AG10803 (cell line): ENCODE data around the gene ST6GALNAC3.
"Not testable (repeated sequence)": the region's sequence is repeated elsewhere in the genome, so short reads cannot be mapped to it uniquely, and the experiment has no call there.

Source experiments
- DNase-seq: peaks from one replicate; pipeline ENCODE4 v3.0.0; 2010; ENCODE audit warnings: low read depth
- H3K4me3 ChIP-seq: 2 replicates; pipeline ENCODE4 v1.5.1; 2011; ENCODE audit warnings: mild to moderate bottlenecking, low read length, control low read depth
- CTCF ChIP-seq: conservative IDR thresholded peaks from 2 replicates; pipeline ENCODE4 v1.5.1; 2011; ENCODE audit warnings: mild to moderate bottlenecking, low read length, control low read depth, inconsistent platforms

The ST6GALNAC3 gene

DNA sequence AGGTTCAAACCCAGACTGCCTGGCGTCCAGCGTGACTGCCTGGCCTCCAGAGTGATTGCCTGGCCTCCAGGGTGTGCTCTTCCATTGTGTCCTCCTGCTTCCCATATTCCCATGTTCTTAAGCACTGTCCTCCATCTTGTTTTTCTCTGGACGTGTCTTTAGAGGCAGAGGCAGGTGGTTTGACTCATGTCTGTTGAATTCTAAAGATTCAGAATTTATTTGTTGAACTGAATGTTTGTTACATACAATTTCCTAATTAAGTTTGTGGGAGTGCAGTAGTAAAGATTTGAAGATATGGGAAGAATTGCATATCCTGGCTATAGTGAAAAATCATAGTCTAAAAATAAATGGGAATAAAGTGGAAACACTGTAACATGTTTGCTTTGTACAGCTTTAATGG lies 18.3 kb downstream of the ST6GALNAC3 start:
- no peak overlapping the region for H3K4me3 ChIP-seq
- no peak for DNase-seq
- TF ChIP-seq CTCF: no peak

DNA sequence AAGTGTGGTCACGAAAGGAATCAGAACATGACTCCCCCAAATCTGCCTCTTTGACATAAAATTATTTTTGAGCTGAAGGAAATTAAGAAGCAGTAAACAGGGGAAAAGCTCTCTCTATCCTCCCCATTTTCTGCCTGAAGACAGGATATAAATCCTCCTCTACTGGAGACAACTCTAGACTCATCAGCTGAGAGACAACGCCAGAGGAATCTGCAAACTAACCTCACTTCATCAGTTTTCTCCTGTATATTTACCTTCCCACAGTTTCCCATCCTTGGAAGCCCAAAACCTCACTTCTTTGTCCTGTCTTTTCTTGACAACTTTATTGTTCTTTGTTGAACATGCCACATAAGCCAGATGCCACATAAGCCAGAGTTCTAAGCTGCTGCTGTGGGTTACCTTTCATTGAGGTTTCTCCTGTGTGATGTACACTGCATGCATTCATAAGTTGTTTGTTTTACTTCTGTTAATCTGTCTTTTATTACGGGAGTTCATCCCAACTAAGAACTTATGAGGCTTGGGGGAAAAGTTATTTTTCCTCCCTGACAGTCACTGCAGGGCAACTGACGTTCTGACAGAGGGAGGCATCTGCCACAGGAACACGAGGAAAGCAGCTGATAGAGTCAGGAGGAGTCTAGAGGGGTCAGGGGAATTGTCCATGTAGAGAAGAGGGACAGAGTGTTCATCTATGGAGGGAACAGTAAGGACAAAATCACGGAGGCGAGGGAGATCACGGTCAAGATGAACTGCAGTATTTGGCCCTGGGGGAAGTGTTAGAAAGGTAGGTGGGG lies 19.2 kb downstream of the ST6GALNAC3 start:
- no peak for TF ChIP-seq CTCF
- no peak overlapping the region for H3K4me3 ChIP-seq
- no peak for DNase-seq

- no peak for DNase-seq
- no peak overlapping the region for H3K4me3 ChIP-seq
- TF ChIP-seq CTCF: no peak
Observed at GRCh38 chr1:76095802-76096201, 21.3 kb downstream of the ST6GALNAC3 start.

DNA sequence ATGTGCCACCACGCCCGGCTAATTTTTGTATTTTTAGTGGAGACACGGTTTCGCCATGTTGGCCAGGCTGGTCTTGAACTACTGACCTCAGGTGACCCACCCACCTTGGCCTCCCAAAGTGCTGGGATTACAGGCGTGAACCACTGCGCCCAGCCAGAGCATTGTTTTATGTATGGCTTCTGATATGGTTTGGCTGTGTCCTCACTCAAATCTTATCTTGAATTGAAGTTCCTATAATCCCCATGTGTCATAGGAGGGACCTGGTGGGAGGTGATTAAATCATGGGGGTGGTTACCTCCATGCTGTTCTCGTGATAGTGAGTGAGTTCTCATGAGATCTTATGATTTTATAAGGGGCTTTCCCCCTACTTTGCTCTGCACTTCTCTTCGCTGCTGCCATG lies 22.5 kb downstream of the ST6GALNAC3 start:
- H3K4me3 ChIP-seq, DNase-seq: not testable (repeated sequence)

GRCh38 chr1:76098845-76099244 lies 24.3 kb downstream of the ST6GALNAC3 start:
- DNase-seq: no peak
- no peak overlapping the region for H3K4me3 ChIP-seq
- TF ChIP-seq CTCF: no peak

GRCh38 chr1:76101548-76101947 lies 27.0 kb downstream of the ST6GALNAC3 start:
- no peak for DNase-seq
- H3K4me3 ChIP-seq: no peak overlapping the region
- no peak for TF ChIP-seq CTCF

GRCh38 chr1:76102046-76102445 lies 27.5 kb downstream of the ST6GALNAC3 start:
- no peak overlapping the region for H3K4me3 ChIP-seq
- no peak for DNase-seq
- TF ChIP-seq CTCF: no peak
